Measurements from ENCODE around the gene NADK2. TPM values are rescaled to one million over a fixed set of nuclear protein-coding genes. Genes with fewer than 3 reads are reported as not detected.

NADK2 gene
- polyA plus RNA-seq, 1 of the 3 experiments (the other 2 are of a cell fraction): 7.6 TPM

DNA sequence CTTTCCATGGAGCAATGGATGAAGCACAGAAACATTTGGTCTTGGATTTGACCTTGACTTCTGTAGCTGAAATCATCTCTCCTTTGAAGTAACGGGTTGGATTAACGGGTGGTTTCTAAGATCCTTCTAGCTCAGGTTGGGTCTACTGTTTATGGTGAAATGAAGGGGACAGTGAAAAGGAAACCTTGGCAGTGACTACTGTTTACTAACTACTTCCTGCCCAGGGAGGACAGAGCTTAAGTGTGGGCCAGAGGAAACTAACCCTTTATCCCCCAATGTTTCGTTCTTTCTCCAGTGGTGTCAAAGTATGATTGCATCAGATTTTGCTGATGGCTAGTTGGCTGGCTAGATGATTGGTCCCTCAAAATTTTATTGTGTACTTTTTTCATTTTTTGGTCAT lies 67.6 kb downstream of the NADK2 start:
- H4K20me1 ChIP-seq (ENCODE audit: insufficient read depth): no peaks in the 10 kb centered on the region
- no peak overlapping the region for H3K27ac ChIP-seq (ENCODE audit: low read depth in 2 of 2, low read length in 1 of 2)
- ChIA-PET CTCF (interaction anchor here (0.6 to 1.1 kb wide), 2 partner anchors 95 to 132 kb away, joined by 3 to 5 read pairs; no protein-coding TSS in a partner anchor), POLR2A (no interaction called here)
- no peaks in the 10 kb centered on the region; the same call in 1 of the 2 replicates for H3K79me2 ChIP-seq (ENCODE audit: insufficient read depth)
- H3K4me2 ChIP-seq: no peak overlapping the region
- H3K9me3 ChIP-seq: no peaks in the 10 kb centered on the region
- no peaks in the 10 kb centered on the region for H3K9me2 ChIP-seq
- H3K36me3 ChIP-seq (replicated peaks in 1 of 2; ENCODE audit: control insufficient read depth in 1 of 2, insufficient read depth in 2 of 2, low read length in 1 of 2): peaks cover 51 to 95% of the 10 kb centered on the region in 2 experiments
- no peak overlapping the region for H3K4me3 ChIP-seq (ENCODE audit: low read depth in 2 of 2, low read length in 1 of 2)
- no peak overlapping the region for H3K9ac ChIP-seq
- TF ChIP-seq, protein P1, sequence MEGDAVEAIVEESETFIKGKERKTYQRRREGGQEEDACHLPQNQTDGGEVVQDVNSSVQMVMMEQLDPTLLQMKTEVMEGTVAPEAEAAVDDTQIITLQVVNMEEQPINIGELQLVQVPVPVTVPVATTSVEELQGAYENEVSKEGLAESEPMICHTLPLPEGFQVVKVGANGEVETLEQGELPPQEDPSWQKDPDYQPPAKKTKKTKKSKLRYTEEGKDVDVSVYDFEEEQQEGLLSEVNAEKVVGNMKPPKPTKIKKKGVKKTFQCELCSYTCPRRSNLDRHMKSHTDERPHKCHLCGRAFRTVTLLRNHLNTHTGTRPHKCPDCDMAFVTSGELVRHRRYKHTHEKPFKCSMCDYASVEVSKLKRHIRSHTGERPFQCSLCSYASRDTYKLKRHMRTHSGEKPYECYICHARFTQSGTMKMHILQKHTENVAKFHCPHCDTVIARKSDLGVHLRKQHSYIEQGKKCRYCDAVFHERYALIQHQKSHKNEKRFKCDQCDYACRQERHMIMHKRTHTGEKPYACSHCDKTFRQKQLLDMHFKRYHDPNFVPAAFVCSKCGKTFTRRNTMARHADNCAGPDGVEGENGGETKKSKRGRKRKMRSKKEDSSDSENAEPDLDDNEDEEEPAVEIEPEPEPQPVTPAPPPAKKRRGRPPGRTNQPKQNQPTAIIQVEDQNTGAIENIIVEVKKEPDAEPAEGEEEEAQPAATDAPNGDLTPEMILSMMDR (IDR thresholded peaks at IDR 0.05): no peak
- TF ChIP-seq RAD21 (IDR thresholded peaks at IDR 0.05; ENCODE audit: low read length) (no peak), NRF1 (IDR thresholded peaks at IDR 0.05; ENCODE audit: low read depth, low read length) (no peak), GATA2 (CRISPR knock-in tag; IDR thresholded peaks at IDR 0.05) (no peak), RFX5 (IDR thresholded peaks at IDR 0.05; ENCODE audit: low read length) (no peak), RXRA (IDR thresholded peaks at IDR 0.05; ENCODE audit: borderline replicate concordance, low read depth) (no peak), TAF1 (IDR thresholded peaks at IDR 0.05; ENCODE audit: borderline replicate concordance, low read depth, low read length) (no peak)
- TF ChIP-seq, protein P2, sequence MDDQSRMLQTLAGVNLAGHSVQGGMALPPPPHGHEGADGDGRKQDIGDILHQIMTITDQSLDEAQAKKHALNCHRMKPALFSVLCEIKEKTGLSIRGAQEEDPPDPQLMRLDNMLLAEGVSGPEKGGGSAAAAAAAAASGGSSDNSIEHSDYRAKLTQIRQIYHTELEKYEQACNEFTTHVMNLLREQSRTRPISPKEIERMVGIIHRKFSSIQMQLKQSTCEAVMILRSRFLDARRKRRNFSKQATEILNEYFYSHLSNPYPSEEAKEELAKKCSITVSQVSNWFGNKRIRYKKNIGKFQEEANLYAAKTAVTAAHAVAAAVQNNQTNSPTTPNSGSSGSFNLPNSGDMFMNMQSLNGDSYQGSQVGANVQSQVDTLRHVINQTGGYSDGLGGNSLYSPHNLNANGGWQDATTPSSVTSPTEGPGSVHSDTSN (IDR thresholded peaks at IDR 0.05): no peak
- WGBS (ENCODE audit: low lambda C conversion rate): 94% methylated on average over 3 of the region's 3 CpGs
- no peaks in the 10 kb centered on the region for H3K27me3 ChIP-seq (ENCODE audit: insufficient read depth)
- H3K4me1 ChIP-seq (ENCODE audit: control insufficient read depth in 1 of 2, insufficient read depth in 2 of 2, low read depth in 1 of 2, low read length in 1 of 2): no peaks in the 10 kb centered on the region; a peak in 1 of 4 replicates
- H2AFZ ChIP-seq (ENCODE audit: low read depth): no peak overlapping the region
- no peak for DNase-seq
- H3F3A ChIP-seq (replicated peaks; ENCODE audit: insufficient read depth): no peaks in the 10 kb centered on the region

DNA sequence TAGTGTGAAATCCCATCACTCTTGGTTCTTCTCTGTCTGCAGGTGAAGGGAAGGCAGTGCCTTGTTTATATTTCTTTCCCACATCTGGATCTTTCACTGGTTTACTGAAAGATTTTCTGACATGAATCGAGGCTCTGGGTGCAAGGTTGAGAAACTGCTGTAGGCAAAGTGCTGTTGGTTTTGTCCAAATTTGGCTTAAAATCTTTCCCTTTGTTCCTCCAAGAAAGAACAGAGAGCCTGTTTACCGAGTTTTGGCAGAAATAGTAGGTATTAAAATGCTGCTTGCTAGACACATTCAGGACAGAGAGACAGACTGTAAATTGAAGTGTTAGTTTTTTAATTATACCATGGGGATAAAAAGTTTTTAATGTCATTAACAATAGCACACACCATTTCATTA lies 68.3 kb downstream of the NADK2 start:
- ChIA-PET POLR2A (no interaction called here), CTCF (interaction anchor here (1.1 kb wide), 2 partner anchors 78 to 94 kb away, joined by 3 to 5 read pairs; no protein-coding TSS in a partner anchor)
- WGBS (ENCODE audit: low lambda C conversion rate): 94% methylated on average over 2 of the region's 2 CpGs
- Histone ChIP-seq H3F3A (replicated peaks; ENCODE audit: insufficient read depth) (no peaks in the 10 kb centered on the region), H3K9me3 (no peaks in the 10 kb centered on the region), H4K20me1 (ENCODE audit: insufficient read depth) (no peaks in the 10 kb centered on the region), H3K4me1 (ENCODE audit: control insufficient read depth in 1 of 2, insufficient read depth in 2 of 2, low read depth in 1 of 2, low read length in 1 of 2) (no peaks in the 10 kb centered on the region; a peak in 1 of 4 replicates), H3K27me3 (ENCODE audit: insufficient read depth) (no peaks in the 10 kb centered on the region), H3K9ac (no peak overlapping the region), H3K4me2 (no peak overlapping the region), H3K27ac (ENCODE audit: low read depth in 2 of 2, low read length in 1 of 2) (no peak overlapping the region), H2AFZ (ENCODE audit: low read depth) (no peak overlapping the region), H3K36me3 (replicated peaks in 1 of 2; ENCODE audit: control insufficient read depth in 1 of 2, insufficient read depth in 2 of 2, low read length in 1 of 2) (peaks cover 44 to 92% of the 10 kb centered on the region in 2 experiments), H3K9me2 (no peaks in the 10 kb centered on the region), H3K79me2 (ENCODE audit: insufficient read depth) (no peaks in the 10 kb centered on the region), H3K4me3 (ENCODE audit: low read depth in 2 of 2, low read length in 1 of 2) (no peak overlapping the region)
- no peak for TF ChIP-seq NFIC (IDR thresholded peaks at IDR 0.05; ENCODE audit: borderline replicate concordance)
- TF ChIP-seq, protein P3, sequence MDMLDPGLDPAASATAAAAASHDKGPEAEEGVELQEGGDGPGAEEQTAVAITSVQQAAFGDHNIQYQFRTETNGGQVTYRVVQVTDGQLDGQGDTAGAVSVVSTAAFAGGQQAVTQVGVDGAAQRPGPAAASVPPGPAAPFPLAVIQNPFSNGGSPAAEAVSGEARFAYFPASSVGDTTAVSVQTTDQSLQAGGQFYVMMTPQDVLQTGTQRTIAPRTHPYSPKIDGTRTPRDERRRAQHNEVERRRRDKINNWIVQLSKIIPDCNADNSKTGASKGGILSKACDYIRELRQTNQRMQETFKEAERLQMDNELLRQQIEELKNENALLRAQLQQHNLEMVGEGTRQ (IDR thresholded peaks at IDR 0.05; ENCODE audit: borderline replicate concordance, low read depth, low read length): no peak
- TF ChIP-seq, protein P4, sequence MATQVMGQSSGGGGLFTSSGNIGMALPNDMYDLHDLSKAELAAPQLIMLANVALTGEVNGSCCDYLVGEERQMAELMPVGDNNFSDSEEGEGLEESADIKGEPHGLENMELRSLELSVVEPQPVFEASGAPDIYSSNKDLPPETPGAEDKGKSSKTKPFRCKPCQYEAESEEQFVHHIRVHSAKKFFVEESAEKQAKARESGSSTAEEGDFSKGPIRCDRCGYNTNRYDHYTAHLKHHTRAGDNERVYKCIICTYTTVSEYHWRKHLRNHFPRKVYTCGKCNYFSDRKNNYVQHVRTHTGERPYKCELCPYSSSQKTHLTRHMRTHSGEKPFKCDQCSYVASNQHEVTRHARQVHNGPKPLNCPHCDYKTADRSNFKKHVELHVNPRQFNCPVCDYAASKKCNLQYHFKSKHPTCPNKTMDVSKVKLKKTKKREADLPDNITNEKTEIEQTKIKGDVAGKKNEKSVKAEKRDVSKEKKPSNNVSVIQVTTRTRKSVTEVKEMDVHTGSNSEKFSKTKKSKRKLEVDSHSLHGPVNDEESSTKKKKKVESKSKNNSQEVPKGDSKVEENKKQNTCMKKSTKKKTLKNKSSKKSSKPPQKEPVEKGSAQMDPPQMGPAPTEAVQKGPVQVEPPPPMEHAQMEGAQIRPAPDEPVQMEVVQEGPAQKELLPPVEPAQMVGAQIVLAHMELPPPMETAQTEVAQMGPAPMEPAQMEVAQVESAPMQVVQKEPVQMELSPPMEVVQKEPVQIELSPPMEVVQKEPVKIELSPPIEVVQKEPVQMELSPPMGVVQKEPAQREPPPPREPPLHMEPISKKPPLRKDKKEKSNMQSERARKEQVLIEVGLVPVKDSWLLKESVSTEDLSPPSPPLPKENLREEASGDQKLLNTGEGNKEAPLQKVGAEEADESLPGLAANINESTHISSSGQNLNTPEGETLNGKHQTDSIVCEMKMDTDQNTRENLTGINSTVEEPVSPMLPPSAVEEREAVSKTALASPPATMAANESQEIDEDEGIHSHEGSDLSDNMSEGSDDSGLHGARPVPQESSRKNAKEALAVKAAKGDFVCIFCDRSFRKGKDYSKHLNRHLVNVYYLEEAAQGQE (IDR thresholded peaks at IDR 0.05; ENCODE audit: low read depth, low read length): no peak
- TF ChIP-seq, protein P5, sequence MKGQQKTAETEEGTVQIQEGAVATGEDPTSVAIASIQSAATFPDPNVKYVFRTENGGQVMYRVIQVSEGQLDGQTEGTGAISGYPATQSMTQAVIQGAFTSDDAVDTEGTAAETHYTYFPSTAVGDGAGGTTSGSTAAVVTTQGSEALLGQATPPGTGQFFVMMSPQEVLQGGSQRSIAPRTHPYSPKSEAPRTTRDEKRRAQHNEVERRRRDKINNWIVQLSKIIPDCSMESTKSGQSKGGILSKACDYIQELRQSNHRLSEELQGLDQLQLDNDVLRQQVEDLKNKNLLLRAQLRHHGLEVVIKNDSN (IDR thresholded peaks at IDR 0.05; ENCODE audit: borderline replicate concordance, low read depth): no peak
- TF ChIP-seq, protein P1 (IDR thresholded peaks at IDR 0.05): no peak
- TF ChIP-seq RCOR1 (IDR thresholded peaks at IDR 0.05; ENCODE audit: low read length): no peak
- no peak for TF ChIP-seq MXI1 (IDR thresholded peaks at IDR 0.05; ENCODE audit: low read depth, low read length)
- no peak for DNase-seq
